ENCODE data around the gene MDK. TPM values are rescaled to one million over a fixed set of nuclear protein-coding genes. Genes with fewer than 3 reads are reported as not detected.

Gene MDK
- total RNA-seq, 1 experiment from 2014 or later: 252 TPM

- ChIA-PET POLR2A (no interaction called here), CTCF (no interaction called here)
- H3K36me3 ChIP-seq (ENCODE audit: control insufficient read depth, insufficient read depth, low read length): peaks cover 12% of the 10 kb centered on the region
- intact Hi-C loops (cut with micrococcal nuclease; ENCODE audit: unreplicated experiment): loop anchor here (10.0 kb wide), 1 partner anchor 57 kb away; no protein-coding TSS in a partner anchor
- in situ Hi-C loops (cut with HindIII; ENCODE audit: low pct_unique_long_range_greater_than_20kb, low sequenced_read_pairs): no loop called here
- no TSS peak for BruUV-seq (replicated peaks)
- H3K27ac ChIP-seq (ENCODE audit: low read length): no peak overlapping the region
- H3K4me1 ChIP-seq (ENCODE audit: control insufficient read depth, insufficient read depth, low read length): no peaks in the 10 kb centered on the region
- DNase-seq (ENCODE audit: low read depth, low spot score) (no peak), ATAC-seq (no peak)
- H3K4me3 ChIP-seq (ENCODE audit: low read depth in 2 of 2, low read length in 2 of 2): no peak overlapping the region
- TF ChIP-seq POLR2AphosphoS5 (IDR thresholded peaks at IDR 0.05; ENCODE audit: low read depth, low read length) (no peak), REST (IDR thresholded peaks at IDR 0.05; ENCODE audit: insufficient read depth in 1 of 2, low read depth in 2 of 2, low read length in 1 of 2) (no peak), SIN3A (IDR thresholded peaks at IDR 0.05; ENCODE audit: borderline replicate concordance, insufficient read depth, low read depth, low read length) (no peak), TCF7L2 (IDR thresholded peaks at IDR 0.05; ENCODE audit: low read depth, low read length) (no peak), CTCF (IDR thresholded peaks at IDR 0.05) (no peak)
- no peaks in the 10 kb centered on the region for H3K9me3 ChIP-seq (ENCODE audit: control insufficient read depth, insufficient read depth, low read depth, low read length)
- no peaks in the 10 kb centered on the region for H3K27me3 ChIP-seq (ENCODE audit: control insufficient read depth, insufficient read depth, low read length)
Measured at GRCh38 chr11:46417711-46418110, 36.2 kb downstream of the MDK start.

GRCh38 chr11:46418751-46419150, 37.3 kb downstream of the MDK start:
- ChIA-PET POLR2A (no interaction called here), CTCF (no interaction called here)
- no peak for DNase-seq (ENCODE audit: low read depth, low spot score)

More at GRCh38 chr11:46418751-46419150, 37.3 kb downstream of the MDK start:
- Histone ChIP-seq H3K9me3 (ENCODE audit: control insufficient read depth, insufficient read depth, low read depth, low read length) (no peaks in the 10 kb centered on the region), H3K4me1 (ENCODE audit: control insufficient read depth, insufficient read depth, low read length) (no peaks in the 10 kb centered on the region), H3K36me3 (ENCODE audit: control insufficient read depth, insufficient read depth, low read length) (peaks cover 12% of the 10 kb centered on the region), H3K27ac (ENCODE audit: low read length) (no peak overlapping the region), H3K4me3 (ENCODE audit: low read depth in 2 of 2, low read length in 2 of 2) (no peak overlapping the region), H3K27me3 (ENCODE audit: control insufficient read depth, insufficient read depth, low read length) (no peaks in the 10 kb centered on the region)
- TF ChIP-seq CTCF (IDR thresholded peaks at IDR 0.05) (no peak), TCF7L2 (IDR thresholded peaks at IDR 0.05; ENCODE audit: low read depth, low read length) (no peak), SIN3A (IDR thresholded peaks at IDR 0.05; ENCODE audit: borderline replicate concordance, insufficient read depth, low read depth, low read length) (no peak), REST (IDR thresholded peaks at IDR 0.05; ENCODE audit: insufficient read depth in 1 of 2, low read depth in 2 of 2, low read length in 1 of 2) (no peak), POLR2AphosphoS5 (IDR thresholded peaks at IDR 0.05; ENCODE audit: low read depth, low read length) (no peak)
- no TSS peak for BruUV-seq (replicated peaks)
- no peak for ATAC-seq
- intact Hi-C loops (cut with micrococcal nuclease; ENCODE audit: unreplicated experiment): loop anchor here (10.0 kb wide), 1 partner anchor 56 kb away; no protein-coding TSS in a partner anchor
- in situ Hi-C loops (cut with HindIII; ENCODE audit: low pct_unique_long_range_greater_than_20kb, low sequenced_read_pairs): no loop called here

Measured in Panc1 (cell line).